NCI-H1930 (cell line): ENCODE results near the gene NLGN4X.
"Not testable (repeated sequence)": the region's sequence is repeated elsewhere in the genome, so short reads cannot be mapped to it uniquely, and the experiment has no call there.

ENCODE experiments used
- DNase-seq, 2 experiments: peaks; one replicate each; lab custom pipeline; 2025; lab: John Stamatoyannopoulos, UW

NLGN4X gene

DNA sequence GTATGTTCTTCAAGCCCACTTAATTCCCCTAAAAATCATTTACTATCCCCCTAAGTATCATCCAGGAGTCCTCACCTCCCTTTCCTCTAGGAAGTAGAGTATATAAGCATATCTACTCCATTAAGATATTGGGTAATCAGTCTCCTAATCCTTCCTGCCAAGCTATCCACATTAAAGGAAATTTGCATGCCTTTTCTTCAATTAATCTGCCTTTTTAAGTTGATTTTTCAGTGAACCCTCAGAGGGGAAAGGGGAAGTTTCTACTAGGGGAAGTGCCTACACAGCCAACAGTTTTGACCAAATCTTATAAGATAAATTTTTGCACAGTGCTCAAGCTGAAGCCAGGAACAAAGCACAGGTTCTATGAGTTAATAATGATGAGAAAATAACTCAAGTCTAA lies 222.8 kb downstream of the NLGN4X start:
- no peak for DNase-seq

DNA sequence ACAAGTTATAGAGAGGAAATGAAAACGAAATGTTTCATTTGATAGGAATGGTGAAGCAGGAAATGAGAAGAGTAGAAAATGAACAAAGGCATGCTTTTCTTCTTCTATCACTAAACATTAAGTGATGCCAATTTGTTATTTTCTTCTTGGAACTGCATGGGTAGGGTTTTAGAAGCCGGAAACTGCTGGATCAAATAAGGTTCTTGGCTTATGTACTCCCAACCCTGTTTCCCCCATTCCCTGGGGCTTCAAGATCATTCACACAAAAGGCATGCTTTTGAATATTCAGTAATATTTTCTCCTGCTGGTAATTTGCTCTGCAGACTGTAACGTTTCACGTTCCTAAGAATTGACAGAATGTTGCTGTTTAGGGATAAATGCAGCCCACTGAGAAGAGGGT lies 224.1 kb downstream of the NLGN4X start:
- no peak for DNase-seq

DNA sequence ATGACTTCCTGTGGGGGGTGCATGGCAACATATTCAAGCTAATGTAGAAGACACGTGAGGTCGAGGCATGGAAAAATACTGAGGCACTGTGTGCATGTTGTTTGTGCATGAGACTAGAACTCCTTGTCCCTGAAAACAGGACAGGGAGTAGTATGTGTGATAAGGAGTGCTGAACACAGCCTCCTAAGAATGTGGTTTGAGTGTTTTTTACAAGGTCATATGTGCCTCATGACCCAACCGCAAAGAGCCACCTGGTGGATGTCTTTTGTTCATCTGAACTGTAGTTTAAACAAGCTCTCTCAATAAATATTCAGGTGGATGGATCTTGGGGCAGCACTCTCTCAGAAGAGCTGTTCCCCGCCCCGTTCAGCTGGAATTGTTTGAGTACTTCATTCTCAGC lies 226.6 kb downstream of the NLGN4X start:
- DNase-seq = no peak

DNA sequence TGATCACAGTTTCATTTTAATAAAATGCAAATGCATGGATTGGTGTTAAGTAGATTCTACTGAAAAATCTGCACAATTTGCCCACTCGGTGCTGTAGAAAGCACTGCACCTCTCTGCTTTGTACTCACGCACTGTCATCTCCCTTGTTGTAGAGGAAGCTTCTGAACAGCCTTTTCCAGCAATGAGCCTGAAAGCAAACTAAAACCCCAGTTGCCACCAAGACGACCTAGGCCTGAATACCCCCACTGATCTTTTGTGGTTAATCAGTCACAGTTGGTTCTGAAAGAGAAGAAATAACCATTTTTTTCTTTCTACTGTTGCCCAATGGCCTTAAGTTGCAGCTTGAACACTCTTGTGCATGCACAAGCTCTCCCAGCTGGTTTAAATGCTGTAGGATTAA lies 229.8 kb downstream of the NLGN4X start:
- DNase-seq = no peak

DNA sequence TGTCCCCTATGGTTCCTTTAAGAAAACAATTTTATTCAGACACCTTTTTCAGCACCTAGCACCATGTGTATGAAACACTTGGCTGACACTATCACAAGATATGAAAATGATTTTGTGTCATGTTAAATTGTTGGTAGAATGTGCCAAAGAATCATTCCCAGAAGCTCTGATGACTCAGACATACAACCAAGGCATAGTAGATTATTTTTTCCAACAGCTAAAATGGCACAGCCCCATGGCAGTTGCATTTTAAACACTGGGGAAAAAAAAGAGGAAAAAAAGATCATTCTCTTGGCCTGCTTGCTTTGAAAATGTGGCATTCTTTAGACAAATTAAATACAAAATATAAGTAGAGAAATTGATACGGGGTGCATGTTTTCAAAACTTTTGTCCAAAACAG lies 230.2 kb downstream of the NLGN4X start:
- DNase-seq = no peak

DNA sequence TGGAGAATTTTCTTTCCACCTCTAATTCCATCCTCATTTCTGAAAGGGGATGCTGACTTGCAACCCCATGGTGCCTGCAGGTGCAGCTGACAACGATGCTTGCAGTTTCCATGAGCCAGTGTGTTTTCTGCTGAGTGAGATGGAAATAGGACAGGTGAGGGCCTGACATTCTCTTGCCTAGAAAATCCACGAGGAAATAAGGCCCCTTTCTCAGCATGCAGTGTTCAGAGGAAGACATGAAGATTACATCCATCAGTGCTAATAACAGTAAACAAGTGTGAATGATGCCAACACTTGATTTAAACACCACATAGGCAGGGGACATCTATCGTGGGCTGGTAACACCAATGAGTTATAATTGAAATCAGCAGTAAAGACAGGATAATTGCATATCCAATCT lies 237.3 kb downstream of the NLGN4X start:
- DNase-seq = no peak

DNA sequence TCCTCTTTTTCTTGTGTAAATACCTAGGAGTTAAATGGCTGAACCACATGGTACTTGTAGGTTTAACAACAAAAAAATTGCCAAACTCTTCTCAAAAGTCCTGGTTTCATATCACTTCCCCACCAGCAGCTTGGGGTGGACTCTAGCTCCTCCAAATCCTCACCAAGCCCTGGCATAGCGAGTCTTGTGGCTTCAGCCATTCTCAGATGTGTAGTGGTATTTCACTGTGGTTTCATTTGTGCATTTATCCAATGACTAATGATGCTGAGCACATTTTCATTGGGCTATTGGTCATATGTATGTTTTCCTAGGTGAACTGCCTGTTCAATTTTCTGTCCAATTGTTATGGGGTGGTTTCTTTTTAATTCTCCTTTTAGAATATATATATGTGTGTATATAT lies 249.3 kb downstream of the NLGN4X start:
- no peak for DNase-seq

DNA sequence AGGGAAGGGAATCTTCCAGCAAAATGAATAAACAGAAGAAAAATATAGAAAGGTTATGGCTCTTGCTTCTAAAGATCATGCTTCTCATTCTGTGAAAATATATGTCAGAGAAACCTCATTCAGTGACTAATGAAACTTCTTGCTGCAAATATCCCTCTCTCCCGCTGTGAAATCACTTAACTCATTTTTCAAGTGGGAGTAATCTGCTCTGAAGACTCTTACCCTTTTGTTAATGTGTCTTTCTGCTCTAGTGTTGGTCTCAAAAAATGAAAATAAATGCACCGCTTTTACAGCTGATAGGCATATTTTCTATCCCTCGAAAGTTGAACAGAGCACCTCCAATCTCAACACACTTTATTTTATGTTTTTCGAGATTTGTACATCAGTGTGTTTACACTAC lies 252.3 kb downstream of the NLGN4X start:
- DNase-seq = no peak

DNA sequence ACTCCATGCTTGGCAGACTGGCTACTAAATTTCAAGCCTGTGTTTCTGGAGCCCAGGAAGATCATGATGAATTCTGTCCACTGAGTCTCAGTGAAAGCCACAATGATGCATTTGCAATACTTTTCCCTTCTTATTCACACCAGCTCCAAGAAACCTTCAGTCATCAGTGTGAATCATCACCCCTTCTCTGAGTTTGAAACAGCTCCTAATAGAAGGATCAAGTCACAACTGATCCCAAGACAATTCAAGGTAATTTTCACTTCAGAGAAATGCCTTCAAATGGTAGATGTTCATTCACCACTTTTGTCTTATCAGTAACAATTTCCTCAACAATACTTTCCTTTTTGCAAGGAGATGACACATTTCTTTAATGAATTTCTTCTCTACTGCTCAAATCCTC lies 257.4 kb downstream of the NLGN4X start:
- DNase-seq = no peak

DNA sequence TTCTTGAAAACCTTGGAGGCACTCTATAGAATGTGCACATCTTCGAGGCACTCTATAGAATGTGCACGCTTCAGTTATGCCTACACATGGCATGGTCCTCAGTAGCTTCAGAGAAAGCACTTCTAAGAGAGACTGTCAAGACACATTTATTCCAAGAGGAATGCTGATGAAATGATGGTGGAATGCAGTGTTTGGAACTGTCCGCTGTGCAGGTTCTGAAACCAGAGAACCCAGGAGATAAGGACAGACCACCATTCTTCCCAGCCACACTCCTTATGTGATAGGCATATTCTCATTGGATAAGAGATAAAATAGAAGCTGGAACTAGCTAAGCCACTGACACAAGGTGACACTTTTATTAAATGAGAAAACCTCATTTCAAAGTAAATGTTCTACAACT lies 263.3 kb downstream of the NLGN4X start:
- no peak for DNase-seq

DNA sequence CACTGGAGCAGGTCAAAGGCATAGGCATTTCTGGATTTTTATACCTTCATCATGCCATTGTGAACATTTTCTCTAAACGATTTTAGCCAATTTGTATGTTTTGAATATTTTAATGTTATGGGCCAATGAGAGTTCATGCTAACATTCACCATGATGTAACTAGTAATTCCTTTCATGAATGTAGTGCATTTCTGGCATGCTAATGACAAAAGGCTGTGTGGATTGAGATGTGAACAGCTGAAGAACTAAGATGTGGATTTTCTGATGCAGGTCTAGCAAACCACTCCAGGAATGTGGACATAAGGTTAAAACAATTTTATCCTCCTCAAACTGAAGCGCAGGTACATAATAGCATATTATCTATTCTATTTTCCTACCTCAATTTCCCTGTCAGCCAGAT lies 269.4 kb downstream of the NLGN4X start:
- DNase-seq = no peak

DNA sequence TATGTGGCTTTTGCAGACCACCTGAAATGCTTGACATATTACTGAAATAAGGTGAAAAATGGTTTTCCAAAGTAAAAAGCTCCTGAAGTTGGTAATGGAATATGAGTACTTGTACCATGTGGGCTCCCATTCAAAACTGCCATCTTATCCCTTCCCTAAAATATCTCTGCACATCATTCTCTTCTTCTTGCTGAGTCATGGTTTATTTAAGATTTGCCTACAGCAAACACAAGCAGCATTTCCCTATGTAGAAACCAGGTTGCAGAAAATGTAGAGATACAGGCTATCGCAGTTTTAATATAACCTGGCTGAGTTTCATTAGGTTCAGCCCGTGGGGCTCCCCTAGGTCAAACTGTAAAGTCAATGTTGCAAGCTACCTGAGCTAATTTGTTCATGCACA lies 270.1 kb downstream of the NLGN4X start:
- DNase-seq = no peak

DNA sequence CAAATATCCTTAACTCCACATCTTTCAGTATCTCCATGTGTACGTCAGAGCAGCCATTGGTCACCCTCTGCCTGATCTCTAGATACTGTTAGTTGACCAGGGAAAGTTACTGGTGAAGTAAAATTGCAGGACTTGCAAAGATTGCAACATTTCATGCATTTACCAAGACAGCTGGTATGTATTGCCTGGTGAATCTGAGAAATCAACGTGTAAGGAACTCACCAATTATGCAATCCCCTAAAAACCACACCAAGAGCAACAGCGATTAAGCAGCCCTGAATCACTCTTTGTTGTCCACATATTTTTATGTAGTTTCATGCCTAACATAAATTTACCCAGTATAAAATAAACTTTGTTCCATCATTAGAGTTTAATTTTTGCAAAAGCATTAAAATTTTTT lies 271.2 kb downstream of the NLGN4X start:
- DNase-seq = no peak

DNA sequence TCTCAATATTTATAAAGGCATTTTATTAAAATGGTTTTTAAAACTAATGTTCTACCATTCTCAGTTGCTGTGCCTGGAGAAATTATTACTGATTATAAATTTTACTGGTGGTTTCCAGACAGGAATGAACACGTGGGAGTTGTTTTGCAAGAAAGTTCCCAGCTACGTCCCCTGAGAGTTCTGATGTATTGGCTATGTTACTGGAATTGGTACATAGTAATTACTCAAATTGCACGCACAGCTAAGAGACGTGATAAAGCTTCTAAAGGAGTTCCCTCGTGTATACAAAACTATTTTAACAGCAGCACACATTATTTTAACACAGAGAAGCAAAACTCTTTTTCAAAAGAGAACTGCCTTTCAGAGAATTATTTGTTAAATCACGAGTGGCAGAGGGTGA lies 292.2 kb downstream of the NLGN4X start:
- DNase-seq = no peak

DNA sequence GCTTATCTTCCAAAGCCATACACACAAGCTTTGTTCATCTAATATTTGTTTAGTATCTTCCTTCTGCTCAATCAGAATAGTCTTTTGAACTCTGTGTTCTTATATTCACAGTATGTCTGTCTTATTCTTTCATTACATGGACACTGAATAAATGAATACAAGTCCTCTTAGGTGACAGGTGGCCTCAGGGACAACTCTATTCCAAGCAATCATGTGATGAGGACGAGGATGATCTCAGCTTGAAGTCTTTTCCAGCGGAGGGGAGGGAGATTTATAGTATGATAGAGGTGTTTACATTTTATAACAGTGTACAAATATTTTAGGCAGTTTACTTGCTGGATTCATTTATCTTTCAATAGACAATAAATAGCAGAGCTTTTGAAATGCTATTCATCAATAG lies 300.4 kb downstream of the NLGN4X start:
- DNase-seq = no peak

DNA sequence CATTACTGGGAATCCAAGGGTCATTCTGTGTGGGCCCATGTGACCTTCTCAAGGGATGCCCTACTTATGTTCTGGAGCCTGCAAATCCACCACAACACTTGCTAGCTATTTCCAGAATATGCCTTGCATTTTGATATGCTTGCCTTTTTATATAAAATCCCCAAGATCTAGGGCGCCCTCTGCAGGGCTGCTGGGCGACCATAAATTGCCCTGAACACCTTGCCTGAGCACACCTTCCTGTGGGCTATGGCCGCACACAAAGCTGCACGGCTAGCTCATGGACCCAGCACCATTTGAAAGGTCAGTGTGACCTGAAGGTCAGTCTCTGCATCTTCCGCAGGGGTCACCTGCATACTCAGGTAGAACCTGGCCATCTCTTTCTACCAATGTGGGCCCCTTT lies 311.7 kb downstream of the NLGN4X start:
- no peak for DNase-seq

DNA sequence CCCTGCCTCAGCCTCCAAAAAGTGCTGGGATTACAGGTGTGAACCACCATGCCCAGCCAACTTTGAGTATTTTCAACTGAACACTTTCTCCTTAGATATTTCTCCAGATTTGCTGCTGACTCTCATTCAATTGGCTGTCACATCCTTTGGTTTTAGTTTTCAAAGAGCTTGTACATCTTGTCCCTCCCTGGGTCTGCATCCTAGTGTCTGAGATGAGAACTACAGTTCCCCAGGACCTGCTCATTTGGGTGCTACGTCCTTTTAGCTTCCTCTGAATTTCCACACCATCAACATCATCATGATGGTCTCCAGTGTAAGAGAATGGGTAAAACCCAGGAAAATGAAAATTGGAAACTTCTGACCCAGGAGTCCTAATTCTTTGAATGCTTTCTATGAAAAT lies 312.9 kb downstream of the NLGN4X start:
- DNase-seq = no peak

DNA sequence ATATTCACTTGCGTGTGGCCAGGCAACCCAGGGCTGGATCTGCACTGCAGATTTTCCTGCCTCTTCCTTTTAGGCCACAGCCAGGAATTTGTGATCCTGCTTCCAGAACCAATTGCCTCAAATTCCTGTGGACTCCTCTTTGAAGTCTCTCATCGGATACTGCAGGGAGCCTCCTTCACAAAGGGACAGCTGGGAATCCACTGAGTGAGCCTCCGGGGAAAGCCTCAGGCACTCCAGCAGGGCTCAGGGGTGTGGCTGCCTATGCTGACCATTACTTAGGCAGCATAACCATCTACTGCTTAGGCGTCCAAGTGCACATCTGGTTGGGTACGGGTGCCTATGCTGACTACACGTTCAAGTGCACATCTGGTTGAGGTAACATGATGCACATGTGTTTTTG lies 321.5 kb downstream of the NLGN4X start:
- no peak for DNase-seq

DNA sequence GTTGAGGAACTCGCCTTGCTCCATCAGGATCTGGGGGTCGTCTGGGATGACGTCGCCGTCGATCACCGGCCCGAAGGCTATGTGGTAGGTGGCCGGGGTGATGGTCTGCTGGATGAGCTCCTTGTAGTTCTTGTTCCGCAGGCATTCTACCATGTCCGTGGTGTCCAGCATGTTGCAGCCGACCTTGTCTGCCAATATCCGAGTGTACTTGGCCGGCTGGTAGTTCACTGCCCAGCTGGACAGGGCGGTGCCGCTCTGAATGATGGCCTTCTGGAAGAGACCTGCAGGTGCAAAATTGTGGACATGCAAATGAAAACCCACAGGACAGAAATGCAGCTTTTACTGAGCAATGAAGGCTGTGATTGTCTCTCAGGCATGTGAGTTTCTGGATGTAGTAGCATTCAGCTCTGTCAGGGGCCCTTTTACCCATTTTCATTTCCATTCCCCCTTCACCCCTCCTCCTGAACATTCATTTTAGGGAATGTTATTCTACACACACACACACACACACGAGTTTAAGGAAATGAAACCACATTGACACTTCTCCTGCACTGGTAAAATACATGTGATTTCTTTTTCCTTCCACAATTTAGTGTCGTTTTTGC lies 325.0 kb downstream of the NLGN4X start:
- DNase-seq = not testable (repeated sequence)

DNA sequence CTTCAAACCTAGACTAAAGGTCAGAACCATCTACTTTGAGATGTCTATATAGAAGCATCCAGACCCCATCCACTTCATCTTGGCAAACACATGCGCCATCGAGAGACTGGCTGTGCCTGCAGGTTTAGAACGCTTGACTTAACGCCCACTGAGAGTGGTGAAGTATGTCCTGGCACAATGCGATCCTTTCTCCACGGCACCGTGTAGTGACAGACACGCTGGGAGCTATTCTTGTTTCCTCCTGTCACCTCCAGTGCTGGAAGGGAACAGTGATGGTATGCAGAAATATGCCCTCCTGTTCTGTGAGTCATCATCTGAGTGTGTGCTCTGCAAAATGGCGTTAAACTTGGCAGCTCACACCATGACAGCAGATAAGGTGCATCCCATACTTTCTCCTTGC lies 330.2 kb downstream of the NLGN4X start:
- no peak for DNase-seq

DNA sequence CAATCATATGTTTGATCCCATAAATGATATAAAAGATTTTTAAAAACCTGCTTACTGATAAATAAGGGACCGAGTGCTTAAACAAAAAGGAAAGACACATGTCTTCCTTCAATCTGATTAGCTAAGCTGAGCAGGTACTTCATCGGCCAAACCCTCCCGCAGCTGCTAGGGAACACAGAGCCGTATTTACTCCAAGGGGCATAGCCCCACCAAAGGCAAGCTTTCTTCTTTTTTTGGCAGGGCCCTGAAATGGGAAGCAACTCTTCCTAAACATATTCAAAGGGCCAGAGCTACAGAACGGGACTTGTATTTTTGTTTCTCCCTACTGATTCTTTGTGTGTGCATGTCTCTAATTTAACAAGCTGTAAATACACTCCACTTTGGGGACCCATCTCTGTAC lies 337.3 kb downstream of the NLGN4X start:
- DNase-seq = no peak

DNA sequence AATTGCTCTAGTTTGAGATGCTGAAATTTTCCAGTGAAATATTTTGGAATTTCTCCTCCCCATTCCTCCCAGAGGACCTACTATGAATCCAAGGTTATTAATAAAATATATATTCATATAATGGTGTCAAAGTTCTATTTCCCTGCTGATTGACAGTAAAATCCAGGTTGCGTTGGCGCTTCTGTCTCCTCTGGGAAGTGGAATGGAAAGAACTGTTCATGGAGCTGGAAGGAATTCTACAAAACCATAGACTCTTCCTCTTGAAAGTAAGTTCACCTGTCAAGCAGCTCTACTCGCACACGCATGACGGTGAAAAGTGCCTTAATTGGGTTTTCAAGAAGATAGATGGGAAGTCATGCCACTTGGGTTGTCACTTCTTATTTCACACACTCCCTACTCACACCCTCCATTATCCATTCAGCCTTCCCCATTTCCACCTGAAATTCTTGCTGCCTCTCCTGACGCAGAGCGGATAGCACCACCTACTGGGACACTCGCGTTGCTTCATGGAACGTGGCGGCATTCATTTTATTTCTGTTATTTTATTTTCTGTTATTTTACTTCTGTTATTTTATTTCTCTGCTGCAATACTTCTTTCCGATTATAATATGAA lies 351.6 kb downstream of the NLGN4X start:
- DNase-seq = no peak

DNA sequence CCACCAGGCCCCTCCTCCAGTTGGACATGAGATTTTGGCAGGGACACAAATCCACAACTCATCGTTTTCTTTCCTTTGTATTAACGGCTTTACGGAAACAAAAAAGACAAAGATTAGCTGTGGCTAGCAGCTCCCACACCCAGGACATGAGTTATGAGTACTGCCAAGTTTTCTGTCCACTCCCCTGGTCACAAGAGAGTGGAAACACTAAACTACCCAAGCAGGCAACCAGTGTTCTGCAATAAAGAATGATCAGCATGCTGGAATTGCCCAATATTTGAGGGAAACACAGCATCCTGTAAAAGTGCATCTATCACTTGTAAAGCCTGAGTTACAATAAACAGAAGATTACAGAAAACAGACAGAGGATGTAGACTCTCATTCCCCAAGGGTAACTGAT lies 358.4 kb downstream of the NLGN4X start:
- no peak for DNase-seq

DNA sequence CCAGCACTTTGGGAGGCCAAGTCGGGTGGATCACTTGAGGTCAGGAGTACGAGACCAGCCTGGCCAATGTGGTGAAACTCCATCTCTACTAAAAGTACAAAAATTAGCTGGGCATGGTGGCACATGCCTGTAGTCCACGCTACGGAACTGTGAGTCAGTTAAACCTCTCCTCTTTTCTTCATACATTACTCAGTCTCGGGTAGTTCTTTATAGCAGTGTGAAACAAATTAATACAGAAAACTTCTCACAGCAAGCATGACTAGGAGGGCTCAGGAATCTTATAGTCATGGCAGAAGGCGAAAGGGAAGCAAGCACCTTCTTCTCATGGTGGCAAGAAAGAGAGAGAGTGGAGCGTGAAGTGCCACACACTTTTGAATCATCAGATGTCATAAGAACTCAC lies 358.9 kb downstream of the NLGN4X start:
- DNase-seq = no peak

DNA sequence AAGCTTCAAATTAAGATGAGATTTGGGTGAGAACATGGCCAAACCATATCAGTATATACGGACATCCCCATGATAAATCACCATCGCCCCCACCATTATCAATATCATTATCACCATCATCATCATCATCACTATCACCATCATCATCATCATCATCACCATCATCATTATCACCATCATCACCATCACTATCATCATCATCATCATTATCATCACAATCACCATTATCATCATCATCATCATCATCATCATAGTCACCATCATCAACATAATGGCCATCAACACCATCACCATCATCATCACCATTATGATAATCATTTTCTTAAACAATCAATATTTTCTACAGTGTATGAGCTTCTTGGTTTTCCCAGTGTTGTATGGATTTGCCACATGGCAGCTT lies 360.9 kb downstream of the NLGN4X start:
- DNase-seq = no peak
